Hepatocyte (in vitro differentiated cells): Measurements from ENCODE around the gene DPF3. TPM values are rescaled to one million over a fixed set of nuclear protein-coding genes. Genes with fewer than 3 reads are reported as not detected.

Source experiments
- DNase-seq: peaks from one replicate; pipeline ENCODE4 v3.0.0-alpha.2; 2016; ENCODE audit warnings: low spot score
- H2AFZ ChIP-seq: fragments of 200-600 bp; sonication (generic); 2 replicates; pipeline ENCODE4 v1.6.0; 2016; ENCODE audit warnings: antibody characterized with exemption, mild to moderate bottlenecking
- H3K27ac ChIP-seq: fragments of 200-600 bp; sonication (generic); 2 replicates; pipeline ENCODE4 v1.5.1; 2016; ENCODE audit warnings: mild to moderate bottlenecking
- H3K27me3 ChIP-seq: fragments of 200-600 bp; sonication (generic); 2 replicates; pipeline ENCODE4 v1.6.1; 2016
- H3K36me3 ChIP-seq: fragments of 200-600 bp; sonication (generic); replicated peaks from 2 replicates; pipeline ENCODE4 v1.5.1; 2016; ENCODE audit warnings: low read depth; ENCODE audit not compliant: insufficient read depth
- H3K4me1 ChIP-seq: fragments of 200-600 bp; sonication (generic); 2 replicates; pipeline ENCODE4 v1.5.1; 2016; ENCODE audit warnings: mild to moderate bottlenecking, moderate library complexity; ENCODE audit not compliant: insufficient read depth
- H3K4me2 ChIP-seq: fragments of 200-600 bp; sonication (generic); 2 replicates; pipeline ENCODE4 v1.6.0; 2016
- H3K4me3 ChIP-seq: fragments of 200-600 bp; sonication (generic); 2 replicates; pipeline ENCODE4 v1.5.1; 2016; ENCODE audit warnings: mild to moderate bottlenecking
- H3K79me2 ChIP-seq: fragments of 200-600 bp; sonication (generic); 2 replicates; pipeline ENCODE4 v1.6.0; 2017; ENCODE audit warnings: mild to moderate bottlenecking
- H3K9me2 ChIP-seq: fragments of 200-600 bp; sonication (generic); replicated peaks from 2 replicates; pipeline ENCODE4 v1.6.0; 2017; ENCODE audit warnings: mild to moderate bottlenecking; ENCODE audit not compliant: insufficient read depth
- H3K9me3 ChIP-seq: fragments of 200-600 bp; sonication (generic); 2 replicates; pipeline ENCODE4 v1.5.1; 2016; ENCODE audit warnings: low read depth, mild to moderate bottlenecking
- H4K20me1 ChIP-seq: fragments of 200-600 bp; sonication (generic); 2 replicates; pipeline ENCODE4 v1.6.0; 2016; ENCODE audit warnings: mild to moderate bottlenecking; ENCODE audit not compliant: insufficient read depth, poor library complexity, severe bottlenecking
- EZH2 ChIP-seq: fragments of 200-600 bp; sonication (generic); IDR thresholded peaks from 2 replicates; pipeline ENCODE4 v1.6.1; 2016; ENCODE audit warnings: antibody characterized with exemption, mild to moderate bottlenecking, borderline replicate concordance
- EZH2phosphoT487 ChIP-seq: fragments of 200-600 bp; sonication (generic); IDR thresholded peaks from one replicate; pipeline ENCODE4 v1.6.1; 2018; ENCODE audit warnings: antibody characterized with exemption, mild to moderate bottlenecking, low read depth, moderate library complexity; ENCODE audit not compliant: unreplicated experiment, severe bottlenecking
- WGBS: methylation state at CpG from one replicate; pipeline ENCODE4 v1.1.6; 2016; ENCODE audit warnings: low lambda C conversion rate; ENCODE audit errors: missing lambda C conversion rate; 5-methylcytosine and 5-hydroxymethylcytosine counted together
- polyA plus RNA-seq: library from polyadenylated mRNA; unstranded; fragments of >200 nt; fragmentation: Nextera tagmentation; extraction: Ambion mirVana; gene quantifications from 2 replicates; pipeline ENCODE4 v1.2.1, GENCODE V29; 2016
- total RNA-seq: library from RNA; depleted of rRNA; stranded (reverse); fragments of >200 nt; gene quantifications from 2 replicates; pipeline ENCODE4 v1.2.3, GENCODE V29; 2014
- TF ChIP-seq, protein P1 (sequence below): fragments of 200-600 bp; sonication (generic); IDR thresholded peaks from 2 replicates; pipeline ENCODE4 v1.5.1; 2016; ENCODE audit warnings: antibody characterized with exemption, mild to moderate bottlenecking; ENCODE audit not compliant: poor library complexity

The DPF3 gene
- total and polyA plus RNA-seq, 2 experiments from 2014 or later, result 0.21 to 0.47 TPM

DNA sequence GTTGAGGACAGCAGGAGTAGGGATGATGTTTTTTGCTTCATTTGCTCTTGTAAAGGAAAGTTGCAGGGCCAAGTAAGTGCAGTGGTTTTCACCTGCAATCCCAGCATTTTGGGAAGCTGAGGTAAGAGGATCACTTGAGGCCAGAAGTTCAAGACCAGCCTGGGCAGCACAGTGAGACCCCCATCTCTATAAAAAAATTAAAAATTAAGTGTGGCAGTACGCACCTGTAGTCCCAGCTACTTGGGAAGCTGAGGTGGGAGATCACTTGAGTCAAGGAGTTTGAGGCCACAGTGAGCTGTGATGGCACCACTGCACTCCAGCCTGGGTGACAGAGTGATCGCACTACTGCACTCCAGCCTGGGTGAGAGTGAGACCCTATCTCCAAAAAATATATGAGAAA lies 10.8 kb downstream of the DPF3 start:
- no peak for DNase-seq
- H2AFZ ChIP-seq, result no peak overlapping the region
- no peak overlapping the region for H3K4me2 ChIP-seq
- no peaks in the 10 kb centered on the region for H3K79me2 ChIP-seq
- H3K9me3 ChIP-seq, result no peaks in the 10 kb centered on the region
- no peaks in the 10 kb centered on the region for H3K4me1 ChIP-seq
- no peaks in the 10 kb centered on the region for H4K20me1 ChIP-seq
- no peaks in the 10 kb centered on the region for H3K36me3 ChIP-seq
- 100% methylated on average over 2 of the region's 2 CpGs for WGBS
- H3K27me3 ChIP-seq, result peaks cover 8% of the 10 kb centered on the region
- H3K27ac ChIP-seq, result no peak overlapping the region
- no peak overlapping the region for H3K4me3 ChIP-seq
- TF ChIP-seq EZH2 (no peak), EZH2phosphoT487 (no peak)
- TF ChIP-seq, protein P1, sequence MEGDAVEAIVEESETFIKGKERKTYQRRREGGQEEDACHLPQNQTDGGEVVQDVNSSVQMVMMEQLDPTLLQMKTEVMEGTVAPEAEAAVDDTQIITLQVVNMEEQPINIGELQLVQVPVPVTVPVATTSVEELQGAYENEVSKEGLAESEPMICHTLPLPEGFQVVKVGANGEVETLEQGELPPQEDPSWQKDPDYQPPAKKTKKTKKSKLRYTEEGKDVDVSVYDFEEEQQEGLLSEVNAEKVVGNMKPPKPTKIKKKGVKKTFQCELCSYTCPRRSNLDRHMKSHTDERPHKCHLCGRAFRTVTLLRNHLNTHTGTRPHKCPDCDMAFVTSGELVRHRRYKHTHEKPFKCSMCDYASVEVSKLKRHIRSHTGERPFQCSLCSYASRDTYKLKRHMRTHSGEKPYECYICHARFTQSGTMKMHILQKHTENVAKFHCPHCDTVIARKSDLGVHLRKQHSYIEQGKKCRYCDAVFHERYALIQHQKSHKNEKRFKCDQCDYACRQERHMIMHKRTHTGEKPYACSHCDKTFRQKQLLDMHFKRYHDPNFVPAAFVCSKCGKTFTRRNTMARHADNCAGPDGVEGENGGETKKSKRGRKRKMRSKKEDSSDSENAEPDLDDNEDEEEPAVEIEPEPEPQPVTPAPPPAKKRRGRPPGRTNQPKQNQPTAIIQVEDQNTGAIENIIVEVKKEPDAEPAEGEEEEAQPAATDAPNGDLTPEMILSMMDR, result no peak
- no peaks in the 10 kb centered on the region for H3K9me2 ChIP-seq

DNA sequence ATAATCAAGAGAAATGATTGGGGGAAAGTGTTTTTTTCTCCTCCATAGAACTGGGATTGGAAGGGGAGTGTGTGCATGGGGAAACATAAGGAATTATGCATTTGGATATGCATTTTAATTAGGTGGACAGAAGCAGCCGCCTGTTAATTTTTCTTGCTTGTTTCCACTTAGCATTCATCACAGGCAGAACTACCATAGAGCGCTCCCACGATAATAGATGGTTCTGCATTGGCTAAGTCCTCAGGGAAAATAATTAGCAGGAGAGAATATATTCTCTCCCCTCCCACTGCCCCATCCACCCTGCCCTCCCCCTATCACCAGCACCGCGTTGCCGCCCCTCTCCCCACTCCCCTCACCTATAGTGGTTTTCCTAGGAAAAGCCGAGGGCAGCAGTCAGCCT lies 11.4 kb downstream of the DPF3 start:
- no peak for DNase-seq
- no peaks in the 10 kb centered on the region for H4K20me1 ChIP-seq
- H3K4me1 ChIP-seq, result no peaks in the 10 kb centered on the region
- H3K79me2 ChIP-seq, result no peaks in the 10 kb centered on the region
- no peak overlapping the region for H3K4me3 ChIP-seq
- H3K27ac ChIP-seq, result no peak overlapping the region
- TF ChIP-seq, protein P1, result no peak
- TF ChIP-seq EZH2, result no peak
- TF ChIP-seq EZH2phosphoT487, result no peak
- H3K27me3 ChIP-seq, result peaks cover 5% of the 10 kb centered on the region
- no peak overlapping the region for H3K4me2 ChIP-seq
- H3K9me3 ChIP-seq, result no peaks in the 10 kb centered on the region
- 70% methylated on average over 7 of the region's 7 CpGs for WGBS
- no peaks in the 10 kb centered on the region for H3K9me2 ChIP-seq
- H2AFZ ChIP-seq, result no peak overlapping the region
- H3K36me3 ChIP-seq, result no peaks in the 10 kb centered on the region

DNA sequence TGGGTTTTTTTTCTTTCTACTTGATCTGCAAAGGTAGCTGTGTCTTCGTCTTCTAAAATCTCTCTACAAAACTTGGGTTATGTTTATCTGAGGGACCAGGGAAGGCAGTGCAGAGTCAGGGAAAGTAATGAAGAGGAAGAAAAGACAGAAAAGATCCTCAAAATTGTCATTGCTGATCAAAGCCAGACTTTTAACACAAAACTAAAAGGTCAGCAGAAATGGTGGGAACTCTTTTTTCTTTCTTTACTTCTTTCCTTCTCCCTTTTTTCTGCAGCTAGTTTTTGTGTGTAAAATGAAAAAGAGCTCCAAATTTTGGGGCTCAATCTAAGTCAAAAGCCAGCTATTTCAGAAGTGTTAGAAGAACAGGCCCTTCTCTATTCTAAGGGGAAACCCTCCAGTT lies 11.9 kb downstream of the DPF3 start:
- Histone ChIP-seq H3K9me2 (no peaks in the 10 kb centered on the region), H2AFZ (no peak overlapping the region), H3K27ac (no peak overlapping the region), H3K4me2 (no peak overlapping the region), H4K20me1 (no peaks in the 10 kb centered on the region), H3K4me3 (no peak overlapping the region), H3K9me3 (no peaks in the 10 kb centered on the region), H3K4me1 (no peaks in the 10 kb centered on the region), H3K27me3 (peaks cover 4% of the 10 kb centered on the region), H3K36me3 (no peaks in the 10 kb centered on the region), H3K79me2 (no peaks in the 10 kb centered on the region)
- TF ChIP-seq, protein P1, result no peak
- TF ChIP-seq EZH2 (no peak), EZH2phosphoT487 (no peak)
- 91% methylated on average over 1 of the region's 1 CpG for WGBS
- DNase-seq, result no peak

DNA sequence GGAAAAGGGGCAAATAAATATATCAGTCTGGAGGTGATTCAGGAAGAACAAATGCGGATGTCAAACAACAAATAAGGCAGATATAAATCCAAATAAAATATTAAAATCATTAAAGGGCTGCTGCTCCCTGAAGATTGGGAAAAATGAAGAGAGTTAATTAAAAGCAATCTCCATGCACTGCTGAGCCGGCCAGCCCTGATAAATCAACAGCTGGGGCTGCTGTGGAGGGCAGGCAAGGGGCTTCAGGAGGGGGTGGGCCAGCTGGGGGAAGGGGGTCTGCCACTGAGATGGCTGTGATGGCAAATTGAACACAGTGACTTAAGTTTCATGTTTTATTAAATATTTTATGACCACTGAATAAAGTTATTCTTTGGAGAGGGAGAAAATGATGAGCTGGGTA lies 12.4 kb downstream of the DPF3 start:
- Histone ChIP-seq H3K36me3 (no peaks in the 10 kb centered on the region), H3K79me2 (no peaks in the 10 kb centered on the region), H3K9me3 (no peaks in the 10 kb centered on the region), H3K4me2 (no peak overlapping the region), H2AFZ (no peak overlapping the region), H3K27ac (no peak overlapping the region), H3K27me3 (peaks cover 4% of the 10 kb centered on the region), H3K4me3 (no peak overlapping the region), H3K4me1 (no peaks in the 10 kb centered on the region), H4K20me1 (no peaks in the 10 kb centered on the region), H3K9me2 (no peaks in the 10 kb centered on the region)
- TF ChIP-seq, protein P1, result no peak
- TF ChIP-seq EZH2 (no peak), EZH2phosphoT487 (no peak)
- no peak for DNase-seq
- WGBS, result 72% methylated on average over 2 of the region's 2 CpGs
